NCI-H82 treated with DMSO at 0.1 percent for 48 hours (cell line): ENCODE results near the gene SYDE2.
"Not testable (repeated sequence)": the region's sequence is repeated elsewhere in the genome, so short reads cannot be mapped to it uniquely, and the experiment has no call there.

Experiments
- DNase-seq: peaks from one replicate; lab custom pipeline; 2025; ENCODE audit not compliant: unreplicated experiment; lab: John Stamatoyannopoulos, UW

The SYDE2 gene

DNA sequence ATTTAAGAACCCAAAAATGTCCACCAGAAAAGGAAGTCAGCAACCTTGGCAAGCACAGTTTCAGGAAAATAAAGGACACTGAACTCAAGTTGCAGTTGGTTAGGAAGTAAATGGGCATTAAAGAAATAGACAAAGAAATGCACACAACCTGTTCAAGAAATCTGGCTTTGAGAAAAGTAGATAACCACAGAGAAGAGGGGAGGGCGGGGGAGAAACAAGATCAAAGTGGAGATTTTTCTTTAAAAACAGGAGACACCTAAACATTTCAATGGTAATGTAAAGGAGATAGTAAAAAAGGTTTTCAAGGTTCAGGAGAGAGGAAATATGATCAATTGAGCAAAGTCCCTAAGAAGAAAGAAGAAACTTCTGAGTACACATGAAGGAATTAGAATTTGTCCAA, 29.1 kb downstream of the SYDE2 start:
- DNase-seq: no peak

DNA sequence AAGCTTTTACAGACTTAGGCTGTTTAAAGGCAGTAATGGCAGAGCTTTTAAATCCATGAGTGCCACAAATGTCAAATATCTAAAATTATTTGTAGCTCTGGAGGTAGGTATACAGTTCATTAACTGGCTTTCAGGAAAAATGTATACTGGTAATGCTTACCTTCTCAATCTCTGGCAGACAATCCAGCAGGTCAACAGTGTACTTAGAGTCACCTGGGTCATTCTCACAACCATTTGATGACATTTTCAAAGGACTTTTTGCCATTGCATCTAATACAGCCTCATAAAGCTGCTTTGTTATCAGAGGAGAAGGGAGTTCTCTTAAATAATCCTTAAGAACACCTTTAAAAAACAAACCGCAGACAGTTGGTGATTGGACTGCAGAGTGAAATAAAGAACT, 31.9 kb downstream of the SYDE2 start:
- DNase-seq: no peak

DNA sequence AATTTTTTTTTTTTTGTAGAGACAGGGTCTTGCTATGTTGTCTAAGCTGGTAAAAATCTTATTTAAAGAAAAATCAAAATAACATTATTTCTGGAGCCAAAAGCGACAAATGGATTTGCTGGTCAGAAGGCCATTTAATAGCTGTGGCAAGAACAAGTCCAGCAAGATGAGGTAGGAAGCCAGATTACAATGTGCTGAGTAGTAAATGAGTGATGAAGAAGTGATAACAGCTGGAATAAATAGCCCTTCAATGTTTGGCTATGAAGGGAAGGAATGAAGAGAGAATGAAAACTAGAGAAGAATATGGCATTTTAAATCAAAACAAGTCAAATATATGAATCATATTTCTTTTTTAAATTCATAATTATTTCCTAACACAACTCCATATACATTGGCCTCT, 34.5 kb downstream of the SYDE2 start:
- DNase-seq: no peak

DNA sequence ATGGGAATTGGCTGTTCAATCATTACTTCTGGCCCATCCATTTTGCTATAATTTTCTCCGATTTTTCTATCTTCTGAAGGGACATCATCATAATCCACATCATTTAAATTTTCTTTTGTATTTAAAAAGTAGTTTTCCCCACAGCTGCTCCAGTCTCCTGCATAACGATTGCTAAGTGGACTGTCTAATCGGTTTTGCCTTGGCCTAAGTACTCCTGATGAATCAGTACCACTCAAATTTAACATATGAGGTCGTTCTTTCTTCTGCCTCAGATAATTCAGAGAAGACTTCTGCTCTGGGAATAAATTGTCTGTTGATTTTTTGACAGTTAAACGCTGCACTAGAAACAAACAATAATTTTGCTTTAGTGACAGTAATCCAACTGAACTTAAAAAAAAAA, 41.9 kb downstream of the SYDE2 start:
- peak; percentile 40 for DNase-seq

GRCh38 chr1:85157436-85157835, 43.4 kb downstream of the SYDE2 start:
- no peak for DNase-seq

- DNase-seq: no peak
Observed at GRCh38 chr1:85153149-85153891, 47.5 kb downstream of the SYDE2 start.

GRCh38 chr1:85151446-85151845, 49.4 kb downstream of the SYDE2 start:
- DNase-seq: no peak

DNA sequence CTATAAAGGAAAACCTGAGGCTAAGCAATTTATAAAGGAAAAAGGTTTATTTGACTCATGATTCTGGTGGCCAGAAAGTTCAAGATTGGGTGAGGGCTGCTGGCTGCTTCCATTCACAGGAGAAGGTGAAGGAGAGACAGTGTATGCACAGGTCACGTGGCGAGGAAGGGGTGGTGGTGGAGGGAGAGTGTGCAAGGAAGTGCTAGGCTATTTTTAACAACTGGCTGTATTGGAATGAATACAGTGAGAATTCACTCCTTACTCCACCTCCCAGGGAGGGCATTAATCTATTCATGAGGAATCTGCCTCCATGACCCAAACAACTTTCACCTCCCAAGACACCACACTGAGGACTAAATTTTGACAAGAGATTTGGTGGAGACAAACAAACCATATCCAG, 51.0 kb downstream of the SYDE2 start:
- DNase-seq: no peak

DNA sequence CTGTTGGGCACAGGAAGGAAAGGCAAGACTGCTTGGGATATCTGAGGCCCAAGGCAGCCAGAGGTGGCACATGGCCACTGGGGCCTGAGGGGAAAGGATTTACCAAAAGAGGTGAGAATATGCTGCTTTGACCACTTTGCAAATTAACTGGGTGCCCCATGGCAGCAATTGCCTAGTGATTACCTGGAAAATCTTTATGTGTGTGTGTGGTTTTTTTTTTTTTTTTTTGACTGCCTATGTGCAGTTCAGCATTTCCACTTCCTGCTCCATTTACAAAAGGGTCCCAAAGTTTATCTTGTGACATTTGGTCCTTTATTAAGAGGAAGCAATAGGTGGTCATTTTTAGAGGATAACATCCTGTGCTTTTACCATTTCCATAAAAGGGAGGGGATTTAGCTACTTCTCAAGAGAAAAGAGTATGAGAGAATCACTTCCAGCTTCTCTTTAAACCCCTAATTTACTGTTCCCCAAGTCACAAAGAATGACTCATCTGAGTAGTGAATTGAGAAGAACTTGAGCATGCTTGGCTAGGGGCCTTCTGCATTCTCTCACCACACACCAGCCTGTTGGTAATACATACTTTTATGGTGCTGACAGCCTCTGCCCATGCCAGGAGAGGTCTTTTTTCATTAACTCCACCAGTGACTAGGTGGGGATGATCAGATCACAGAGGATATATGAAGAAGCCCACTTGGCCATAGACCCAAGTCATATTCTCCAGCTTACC, 52.1 kb downstream of the SYDE2 start:
- no peak for DNase-seq

- no peak for DNase-seq
Observed at GRCh38 chr1:85146972-85147359, 53.9 kb downstream of the SYDE2 start.

GRCh38 chr1:85146298-85146971, 54.4 kb downstream of the SYDE2 start:
- not testable (repeated sequence) for DNase-seq

DNA sequence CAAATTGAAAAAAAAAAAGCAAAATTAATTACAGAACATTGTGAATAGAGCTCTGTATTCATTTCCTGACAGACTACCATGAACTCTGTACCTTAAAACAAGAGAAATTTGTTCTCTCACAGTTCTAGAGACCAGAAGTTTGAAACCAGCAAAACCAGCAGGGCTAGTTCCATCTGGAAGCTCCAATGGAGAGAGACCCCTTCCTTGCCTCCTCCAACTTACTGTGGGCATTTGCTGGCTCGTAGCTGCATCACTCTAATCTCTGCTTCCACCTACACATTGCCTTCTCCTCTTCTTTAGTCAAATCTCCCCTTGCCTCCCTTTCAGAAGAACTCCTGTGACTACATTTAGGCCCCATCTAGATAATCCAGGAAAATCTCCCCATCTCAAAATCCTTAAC, 56.5 kb downstream of the SYDE2 start:
- DNase-seq: peak; percentile 91

- no peak for DNase-seq
Observed at GRCh38 chr1:85142753-85143152, 58.1 kb downstream of the SYDE2 start.

DNA sequence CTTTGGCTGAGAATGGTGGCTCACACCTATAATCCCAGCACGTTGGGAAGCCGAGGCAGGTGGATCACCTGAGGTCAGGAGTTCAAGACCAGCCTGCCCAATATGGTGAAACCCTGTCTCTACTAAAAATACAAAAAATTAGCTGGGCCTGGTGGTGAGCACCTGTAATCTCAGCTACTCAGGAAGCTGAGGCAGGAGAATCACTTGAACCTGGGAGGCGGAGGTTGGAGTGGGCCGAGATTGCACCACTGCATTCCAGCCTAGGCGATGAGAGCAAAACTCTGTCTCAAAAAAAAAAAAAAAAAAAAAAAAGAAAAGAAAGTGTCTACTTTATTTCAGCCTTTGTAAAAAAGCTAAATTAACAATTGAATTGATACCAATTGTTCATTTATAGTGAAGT, 62.4 kb downstream of the SYDE2 start:
- DNase-seq: not testable (repeated sequence)

- DNase-seq: peak; percentile 61
Observed at GRCh38 chr1:85137660-85138059, 63.2 kb downstream of the SYDE2 start.

GRCh38 chr1:85135392-85135798, 65.4 kb downstream of the SYDE2 start:
- DNase-seq: no peak

- no peak for DNase-seq
Observed at GRCh38 chr1:85134583-85135391, 66.0 kb downstream of the SYDE2 start.

GRCh38 chr1:85133565-85134159, 67.2 kb downstream of the SYDE2 start:
- DNase-seq: peak; percentile 81

DNA sequence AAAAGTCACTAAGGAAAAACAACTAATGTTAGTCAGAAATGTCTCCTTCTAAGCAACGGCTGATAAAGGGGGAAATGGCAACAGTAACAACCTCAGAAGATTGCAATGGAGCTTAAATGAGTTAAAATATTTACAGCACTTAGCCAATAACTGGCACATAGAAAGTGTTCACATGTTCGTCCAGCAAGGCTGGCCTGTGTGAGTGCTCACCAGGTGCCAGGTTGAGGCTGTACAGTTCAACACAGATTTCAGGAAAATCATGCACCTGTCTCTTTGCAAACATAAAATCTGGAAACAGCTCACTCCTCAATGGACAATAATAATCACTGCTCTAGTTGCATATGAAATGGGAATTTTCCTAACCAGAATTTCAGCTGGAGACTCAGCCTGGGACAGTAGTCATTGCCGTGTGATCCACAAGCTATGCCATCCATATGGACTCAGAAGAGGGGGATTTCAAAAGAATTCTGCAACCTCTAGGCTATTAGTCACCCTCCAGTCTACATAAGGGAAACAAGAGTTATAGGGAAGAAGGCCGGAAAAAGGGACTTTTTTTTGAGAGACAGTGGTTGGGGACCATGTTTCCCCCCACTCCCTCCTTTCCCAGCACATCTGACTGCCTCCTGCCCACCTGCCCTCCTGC, 68.6 kb downstream of the SYDE2 start:
- DNase-seq: no peak

DNA sequence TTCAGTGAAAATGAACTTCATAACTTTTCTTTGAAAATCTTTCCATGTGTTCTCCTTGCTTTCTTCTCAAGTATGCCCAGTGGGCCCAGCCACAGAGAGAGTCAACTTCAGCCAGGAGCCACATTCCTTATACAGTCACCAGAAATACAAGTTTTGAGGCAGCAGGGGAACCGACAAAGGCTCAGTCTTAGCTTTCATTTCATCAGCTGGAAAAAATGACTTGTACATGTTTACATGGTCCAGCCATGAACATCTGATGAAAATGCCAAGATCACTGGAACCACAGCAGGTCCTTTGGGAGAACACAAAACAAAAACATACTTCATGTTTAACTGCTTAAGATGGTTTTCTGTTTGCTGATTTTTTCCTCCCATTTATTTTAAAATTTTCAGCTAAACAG, 72.5 kb downstream of the SYDE2 start:
- DNase-seq: no peak
